DND-41 (cell line): ENCODE results near the gene MAOB.

Experiments used
- ATAC-seq: fragments of 200-7000 bp; cut with Tn5 transposase; 3 replicates; pipeline ENCODE4 v1.9.1; 2021; ENCODE audit warnings: low read depth; ENCODE audit not compliant: insufficient read depth
- DNase-seq: peaks from one replicate; pipeline ENCODE4 v3.0.0-alpha.2; 2020
- H2AFZ ChIP-seq: 2 replicates; pipeline ENCODE4 v1.6.0; 2012; ENCODE audit warnings: low read depth, low read length
- H3K27ac ChIP-seq: 2 replicates; pipeline ENCODE4 v1.5.1; 2012; ENCODE audit warnings: low read length, inconsistent platforms
- H3K27me3 ChIP-seq: fragments of 200-600 bp; sonication (generic); 2 replicates; pipeline ENCODE4 v1.6.0; 2012; ENCODE audit warnings: low read length, mild to moderate bottlenecking, inconsistent platforms; ENCODE audit not compliant: insufficient read depth, poor library complexity
- H3K36me3 ChIP-seq: 2 replicates; pipeline ENCODE4 v1.5.1; 2012; ENCODE audit warnings: low read length, inconsistent platforms; ENCODE audit not compliant: insufficient read depth
- H3K4me1 ChIP-seq: 2 replicates; pipeline ENCODE4 v1.5.1; 2012; ENCODE audit warnings: mild to moderate bottlenecking, low read length; ENCODE audit not compliant: insufficient read depth
- H3K4me2 ChIP-seq: 2 replicates; pipeline ENCODE4 v1.6.0; 2012; ENCODE audit warnings: mild to moderate bottlenecking, moderate library complexity, low read length, inconsistent platforms; ENCODE audit not compliant: insufficient read depth
- H3K4me3 ChIP-seq, 2 experiments: fragments of 200-600 bp in 1 of 2; shearing (Covaris generic) in 1 of 2; 2 replicates each; pipeline ENCODE4 v1.5.1; 2012 to 2016; ENCODE audit warnings: inconsistent platforms in 2 of 2, low read length in 2 of 2, mild to moderate bottlenecking in 2 of 2, low read depth in 1 of 2, moderate library complexity in 1 of 2
- H3K79me2 ChIP-seq: 2 replicates; pipeline ENCODE4 v1.6.0; 2012; ENCODE audit warnings: low read length, inconsistent platforms; ENCODE audit not compliant: insufficient read depth
- H3K9ac ChIP-seq: 2 replicates; pipeline ENCODE4 v1.6.0; 2012; ENCODE audit warnings: low read depth, mild to moderate bottlenecking, inconsistent platforms, low read length, moderate library complexity
- H3K9me3 ChIP-seq: 2 replicates; pipeline ENCODE4 v1.5.1; 2012; ENCODE audit warnings: low read length, moderate library complexity, mild to moderate bottlenecking, inconsistent platforms; ENCODE audit not compliant: insufficient read depth, severe bottlenecking
- H4K20me1 ChIP-seq: 2 replicates; pipeline ENCODE4 v1.6.0; 2012; ENCODE audit warnings: low read length; ENCODE audit not compliant: insufficient read depth
- CTCF ChIP-seq: IDR thresholded peaks from 2 replicates; pipeline ENCODE4 v1.5.1; 2012; ENCODE audit warnings: borderline replicate concordance, low read length, moderate library complexity, mild to moderate bottlenecking; ENCODE audit not compliant: poor library complexity, severe bottlenecking; ENCODE audit errors: extremely low read depth
- EZH2 ChIP-seq: IDR thresholded peaks from 3 replicates; pipeline ENCODE4 v1.6.1; 2012; ENCODE audit warnings: borderline replicate concordance, low read depth, mild to moderate bottlenecking, moderate library complexity, low read length, inconsistent platforms; ENCODE audit not compliant: severe bottlenecking

The MAOB gene

GRCh38 chrX:43745938-43746721, 136.1 kb downstream of the MAOB start:
- H4K20me1 ChIP-seq: no peaks in the 10 kb centered on the region
- H3K4me2 ChIP-seq: no peak overlapping the region
- no peak overlapping the region for H2AFZ ChIP-seq
- no peak overlapping the region for H3K9ac ChIP-seq
- ATAC-seq (no peak), DNase-seq (no peak)
- H3K36me3 ChIP-seq: no peaks in the 10 kb centered on the region
- no peaks in the 10 kb centered on the region for H3K9me3 ChIP-seq
- H3K79me2 ChIP-seq: no peaks in the 10 kb centered on the region
- no peak overlapping the region for H3K27ac ChIP-seq
- no peak overlapping the region for H3K4me3 ChIP-seq
- H3K4me1 ChIP-seq: peaks cover 5% of the 10 kb centered on the region
- H3K27me3 ChIP-seq: no peaks in the 10 kb centered on the region
- TF ChIP-seq CTCF: no peak
- TF ChIP-seq EZH2: no peak

GRCh38 chrX:43744284-43744683, 138.0 kb downstream of the MAOB start:
- H3K4me2 ChIP-seq: no peak overlapping the region
- no peaks in the 10 kb centered on the region for H3K9me3 ChIP-seq
- H3K4me3 ChIP-seq: no peak overlapping the region
- no peak for ATAC-seq
- no peaks in the 10 kb centered on the region for H3K27me3 ChIP-seq
- DNase-seq: no peak
- H3K9ac ChIP-seq: no peak overlapping the region
- TF ChIP-seq CTCF: no peak
- TF ChIP-seq EZH2: no peak
- H3K4me1 ChIP-seq: no peaks in the 10 kb centered on the region
- no peaks in the 10 kb centered on the region for H3K79me2 ChIP-seq
- H3K36me3 ChIP-seq: no peaks in the 10 kb centered on the region
- no peaks in the 10 kb centered on the region for H4K20me1 ChIP-seq
- H3K27ac ChIP-seq: no peak overlapping the region
- H2AFZ ChIP-seq: no peak overlapping the region

- H3K79me2 ChIP-seq: no peaks in the 10 kb centered on the region
- no peak for DNase-seq
- no peaks in the 10 kb centered on the region for H3K4me1 ChIP-seq
- no peak overlapping the region for H3K27ac ChIP-seq
- H3K27me3 ChIP-seq: no peaks in the 10 kb centered on the region
- no peaks in the 10 kb centered on the region for H3K36me3 ChIP-seq
- H3K9me3 ChIP-seq: no peaks in the 10 kb centered on the region
- no peak overlapping the region for H2AFZ ChIP-seq
- no peak for ATAC-seq
- no peak for TF ChIP-seq CTCF
- TF ChIP-seq EZH2: no peak
- H3K4me2 ChIP-seq: no peak overlapping the region
- no peak overlapping the region for H3K4me3 ChIP-seq
- no peak overlapping the region for H3K9ac ChIP-seq
- H4K20me1 ChIP-seq: no peaks in the 10 kb centered on the region
Measured at GRCh38 chrX:43743100-43743822, 139.0 kb downstream of the MAOB start.
